GM19043 (cell line): ENCODE results near the gene YAF2.
"Not testable (repeated sequence)": the region's sequence is repeated elsewhere in the genome, so short reads cannot be mapped to it uniquely, and the experiment has no call there.

ENCODE experiments used
- ATAC-seq: cut with Tn5 transposase; IDR thresholded peaks from one replicate; pipeline ENCODE4 v1.9.1; 2021; ENCODE audit warnings: low read depth; ENCODE audit not compliant: unreplicated experiment

Gene YAF2

DNA sequence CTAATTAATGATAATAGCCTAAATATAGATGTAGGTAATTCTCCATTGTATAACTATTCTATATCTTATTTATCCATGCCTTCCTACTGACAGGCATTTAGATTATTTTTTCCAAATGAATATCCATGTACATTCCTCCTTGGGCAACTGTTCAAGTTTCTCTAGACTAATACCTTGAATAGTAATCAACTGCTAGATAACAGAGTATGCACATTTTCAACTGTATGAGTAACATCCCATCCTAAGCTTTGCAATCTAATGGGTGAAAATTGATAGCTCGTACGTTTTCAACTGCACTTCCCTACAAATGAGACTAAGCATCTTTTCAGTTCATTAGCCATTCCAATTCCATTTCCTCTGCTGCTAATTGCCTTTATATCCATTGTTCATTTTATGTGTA is 37.0 kb downstream of the YAF2 start:
- ATAC-seq = no peak

DNA sequence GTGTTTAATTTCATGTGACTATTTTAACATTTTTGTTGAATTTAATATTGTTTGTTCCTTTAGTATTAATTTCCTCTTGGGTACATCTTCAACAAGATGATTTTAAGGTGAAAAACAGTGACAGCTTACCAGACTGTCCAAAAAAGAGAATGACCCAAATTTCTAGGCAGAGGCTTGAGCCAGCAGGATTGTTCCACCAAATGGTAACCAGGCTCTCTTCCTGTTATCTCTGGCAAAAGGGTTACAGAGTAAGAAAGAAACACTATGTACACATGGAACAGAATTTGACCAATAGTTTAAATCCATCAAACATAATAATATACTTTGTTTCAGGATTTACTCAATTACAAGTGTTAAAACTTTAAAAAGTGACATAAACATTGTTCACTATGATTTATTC is 39.0 kb downstream of the YAF2 start:
- ATAC-seq = no peak

DNA sequence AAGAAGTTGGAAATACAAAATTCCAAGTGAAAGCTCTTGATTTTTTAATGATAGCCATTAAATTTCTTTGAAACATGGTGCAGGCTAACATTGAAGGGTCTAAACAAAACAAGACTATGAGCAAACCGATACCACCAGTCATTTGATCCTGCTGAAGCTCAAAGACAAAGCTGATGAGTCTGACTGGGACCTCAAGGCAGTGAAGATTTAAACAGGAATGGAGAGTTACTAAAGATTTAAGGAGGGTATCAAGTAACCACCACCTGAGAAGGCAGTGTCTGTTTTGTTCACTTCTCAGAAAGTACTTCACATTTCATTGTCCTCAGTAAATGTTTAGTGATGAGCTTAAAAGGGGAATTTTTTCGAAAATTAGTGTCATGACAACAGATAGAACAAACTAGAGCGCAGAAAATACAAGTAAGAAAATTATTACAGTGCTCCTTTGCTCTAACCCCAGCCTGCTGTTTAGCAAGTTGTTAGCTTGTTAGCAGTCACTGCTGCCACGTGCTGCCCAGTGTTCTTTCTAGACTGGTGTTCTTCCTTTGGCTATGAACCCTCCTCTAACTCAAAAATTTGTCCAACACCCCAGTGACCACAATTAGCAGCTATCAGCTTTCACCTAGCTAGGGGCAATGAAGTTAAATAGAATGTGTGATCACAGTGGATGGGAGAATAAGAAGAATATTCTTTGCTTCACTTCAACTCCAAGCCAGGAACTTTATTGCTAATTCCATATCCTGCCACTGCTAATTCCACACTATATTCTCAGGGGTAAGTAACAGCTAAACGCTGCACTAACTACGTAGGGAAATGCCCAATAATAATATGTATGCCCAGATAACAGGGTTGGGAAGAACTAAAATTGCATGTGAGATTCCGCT is 41.1 kb downstream of the YAF2 start:
- no peak for ATAC-seq

DNA sequence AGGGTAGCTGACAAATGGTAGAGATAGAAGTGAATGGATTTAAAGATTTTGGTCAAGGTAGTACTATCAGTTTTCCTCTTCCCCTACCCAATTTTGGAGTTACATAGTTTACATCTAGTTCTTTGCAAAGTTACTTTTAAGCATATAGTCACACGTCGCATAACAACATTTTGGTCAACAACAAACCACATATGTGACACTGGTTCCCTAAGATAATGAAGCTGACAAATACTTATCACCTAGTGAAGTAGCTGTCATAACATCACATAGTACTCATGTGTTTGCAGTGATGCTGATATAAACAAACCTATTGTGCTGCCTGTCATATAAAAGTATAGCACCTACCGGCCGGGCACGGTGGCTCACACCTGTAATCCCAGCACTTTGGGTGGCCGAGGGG is 45.4 kb downstream of the YAF2 start:
- ATAC-seq = no peak

DNA sequence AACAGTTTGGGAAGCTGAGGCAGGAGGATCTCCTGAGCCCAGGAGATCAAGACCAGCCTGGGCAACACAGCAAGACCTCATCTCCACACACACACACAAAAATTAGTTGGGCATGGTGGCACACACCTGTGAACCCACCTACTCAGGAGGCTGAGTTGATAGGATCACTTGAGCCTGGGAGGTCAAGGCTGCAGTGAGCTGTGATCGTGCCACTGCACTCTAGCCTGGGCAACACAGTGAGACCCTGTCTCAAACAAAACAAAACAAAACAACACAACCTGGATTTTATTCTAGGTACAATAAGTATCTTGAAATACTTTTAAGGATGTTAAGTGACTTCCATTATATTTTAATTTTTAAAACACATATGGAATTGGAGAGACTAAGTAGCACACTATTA is 45.8 kb downstream of the YAF2 start:
- ATAC-seq = no peak

DNA sequence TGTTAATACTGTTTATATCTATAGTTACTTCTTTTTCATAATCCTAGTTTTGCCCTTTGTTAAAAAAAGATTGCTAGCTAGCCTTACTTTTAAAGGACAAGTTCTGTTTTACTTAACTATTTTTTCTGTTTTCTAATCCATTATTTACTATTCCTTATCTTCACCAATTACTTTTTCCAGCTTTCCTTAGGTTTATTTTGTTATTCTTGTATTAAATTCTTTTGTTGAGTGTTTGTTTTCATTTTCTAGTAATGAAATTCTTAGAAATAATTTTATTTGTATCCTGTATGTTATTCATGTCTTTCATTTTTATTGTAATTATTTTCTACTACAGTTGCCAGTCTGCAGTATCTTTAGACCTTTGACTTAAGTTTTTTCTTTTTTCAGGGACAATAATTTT is 47.7 kb downstream of the YAF2 start:
- no peak for ATAC-seq

DNA sequence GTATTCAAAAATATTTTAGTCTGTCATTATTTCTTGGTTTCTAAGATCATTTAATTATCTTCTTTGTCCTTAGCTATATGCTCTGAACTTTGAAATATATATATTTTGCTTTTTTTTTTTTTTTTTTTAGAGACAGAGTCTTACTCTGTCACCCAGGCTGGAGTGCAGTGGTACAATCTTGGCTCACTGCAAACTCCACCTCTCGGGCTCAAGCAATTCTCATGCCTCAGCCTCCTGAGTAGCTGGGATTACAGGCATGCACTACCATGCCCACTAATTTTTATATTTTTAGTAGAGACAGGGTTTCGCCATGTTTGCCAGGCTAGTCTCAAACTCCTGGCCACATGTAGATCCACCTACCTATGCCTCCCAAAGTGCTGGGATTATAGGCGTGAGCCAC is 49.8 kb downstream of the YAF2 start:
- ATAC-seq = not testable (repeated sequence)

GRCh38 chr12:42187799-42188198 is 50.2 kb downstream of the YAF2 start:
- ATAC-seq = no peak

GRCh38 chr12:42186793-42187192 is 51.3 kb downstream of the YAF2 start:
- ATAC-seq = no peak

DNA sequence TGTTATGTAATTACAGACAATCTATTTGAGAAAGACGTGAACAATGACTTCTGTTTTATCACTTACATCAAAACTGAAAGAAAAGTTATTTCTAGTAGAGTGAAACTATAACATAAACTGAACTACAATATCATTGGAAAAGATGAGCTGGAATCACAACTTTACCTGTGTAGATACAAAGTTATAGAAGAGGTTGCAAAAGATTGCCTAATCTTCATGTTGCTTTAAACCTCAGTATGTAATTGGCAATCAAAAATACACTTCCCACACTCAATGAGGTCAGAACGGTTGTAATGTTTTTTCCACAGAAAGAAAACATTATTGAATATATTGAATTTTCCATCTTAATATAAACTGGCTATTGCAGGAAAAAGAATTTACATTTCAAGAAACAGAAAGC is 55.7 kb downstream of the YAF2 start:
- no peak for ATAC-seq

- ATAC-seq = no peak
Measured at GRCh38 chr12:42180990-42181596, 57.0 kb downstream of the YAF2 start.

- no peak for ATAC-seq
Measured at GRCh38 chr12:42178101-42178500, 59.9 kb downstream of the YAF2 start.

GRCh38 chr12:42174978-42175377 is 63.1 kb downstream of the YAF2 start:
- no peak for ATAC-seq

- no peak for ATAC-seq
Measured at GRCh38 chr12:42173961-42174521, 64.0 kb downstream of the YAF2 start.

DNA sequence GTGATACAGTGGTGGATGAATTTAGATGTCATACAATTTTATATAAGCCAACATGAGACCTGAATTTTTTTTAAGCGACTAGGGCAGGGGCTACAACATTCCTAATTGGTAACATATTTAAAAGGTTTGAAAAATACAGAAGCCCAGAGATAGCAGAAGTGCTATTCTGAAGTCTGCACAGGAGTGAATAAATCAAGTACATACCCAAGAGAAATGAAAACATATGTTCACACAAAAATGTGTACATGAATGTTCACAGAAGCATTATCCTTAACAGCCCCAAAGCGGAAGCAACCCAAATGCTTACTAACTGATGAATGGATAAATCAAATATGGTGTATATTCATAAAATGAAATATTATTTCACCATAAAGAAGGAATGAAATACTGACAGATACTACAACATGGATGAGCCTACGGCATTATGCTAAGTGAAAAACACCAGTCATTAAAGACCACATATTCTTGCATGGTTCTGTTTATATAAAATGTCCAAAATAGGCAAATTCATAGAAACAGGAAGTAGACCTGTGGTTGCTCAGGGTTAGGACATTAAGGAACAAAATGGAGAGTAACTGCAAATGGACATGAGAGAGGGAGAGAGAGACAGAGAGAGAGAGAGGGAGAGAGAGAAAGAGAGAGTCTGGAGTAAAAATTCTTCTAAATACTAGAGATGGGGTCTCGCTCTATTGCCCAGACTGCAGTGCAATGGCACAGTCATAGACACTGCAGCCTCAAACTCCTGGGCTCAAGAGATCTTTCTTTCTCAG is 65.4 kb downstream of the YAF2 start:
- ATAC-seq = no peak

DNA sequence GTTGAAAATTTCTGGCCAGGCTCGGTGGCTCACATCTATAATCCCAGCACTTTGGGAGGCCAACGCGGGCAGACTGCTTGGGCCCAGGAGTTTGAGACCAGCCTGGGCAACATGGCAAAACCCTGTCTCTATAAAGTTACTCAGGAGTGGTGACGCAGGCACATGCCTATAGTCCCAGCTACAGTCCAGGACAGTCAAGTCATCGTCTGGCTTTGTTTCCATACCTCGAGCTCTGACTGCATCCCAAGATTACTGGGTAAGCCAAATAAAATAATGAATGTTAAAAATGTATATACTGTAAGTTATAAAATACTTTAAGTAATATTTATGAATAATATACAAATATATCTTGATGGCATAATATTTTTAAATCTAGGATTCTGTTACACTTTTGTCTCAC is 70.3 kb downstream of the YAF2 start:
- no peak for ATAC-seq

DNA sequence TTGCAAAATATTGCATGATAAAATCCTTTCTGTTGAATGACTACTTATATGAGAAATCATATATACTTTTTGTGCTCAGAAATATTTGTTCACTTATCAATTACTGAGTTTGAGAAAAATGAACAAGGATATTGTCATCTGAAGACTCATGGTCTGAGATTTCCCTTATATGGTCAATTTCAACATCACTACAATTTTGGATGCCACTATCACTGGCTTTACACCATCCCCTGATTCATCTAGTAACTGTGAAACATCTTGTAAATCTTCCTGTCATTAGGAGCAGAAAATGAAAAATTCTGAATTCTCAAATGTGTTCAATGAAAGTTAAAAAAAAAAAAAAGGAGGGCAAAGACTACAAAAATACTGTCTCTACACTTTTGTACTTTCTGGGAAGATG is 71.5 kb downstream of the YAF2 start:
- no peak for ATAC-seq

DNA sequence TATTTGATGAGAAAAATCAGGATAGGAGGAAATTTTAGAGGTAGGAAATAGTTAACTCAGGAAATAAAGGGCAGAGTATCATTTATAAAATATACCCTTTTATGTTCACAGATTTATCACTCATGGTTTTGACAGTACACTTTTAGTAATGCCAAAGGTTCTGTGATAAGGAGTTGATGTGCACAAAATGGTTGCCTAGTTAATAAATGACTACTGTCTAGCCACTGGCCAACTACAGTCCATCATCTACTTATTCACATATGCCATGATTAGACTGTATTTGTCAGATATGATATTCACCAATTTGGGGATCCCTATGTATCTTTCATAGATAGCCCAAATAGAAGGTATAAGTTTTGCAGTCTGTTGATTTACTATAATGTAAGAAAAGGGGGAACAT is 74.1 kb downstream of the YAF2 start:
- no peak for ATAC-seq

DNA sequence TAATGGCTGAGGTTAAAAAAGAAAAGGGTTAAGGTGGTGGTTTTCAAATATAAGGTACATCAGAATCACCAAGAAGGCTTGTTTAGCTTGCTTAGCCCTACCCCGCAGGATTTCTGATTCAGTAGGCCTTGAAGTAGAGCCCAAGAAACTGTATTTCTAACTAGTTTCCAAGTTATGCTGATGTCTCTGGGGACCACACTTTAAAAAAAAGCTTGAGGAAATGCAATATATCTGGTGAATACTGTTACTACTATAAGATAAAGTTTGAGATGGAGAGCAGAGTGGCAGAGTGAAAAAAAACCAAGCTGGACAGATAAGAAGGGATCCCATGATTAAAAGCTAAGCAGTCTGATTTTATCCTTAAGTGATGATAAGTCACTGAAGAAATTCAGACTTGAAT is 75.1 kb downstream of the YAF2 start:
- no peak for ATAC-seq

DNA sequence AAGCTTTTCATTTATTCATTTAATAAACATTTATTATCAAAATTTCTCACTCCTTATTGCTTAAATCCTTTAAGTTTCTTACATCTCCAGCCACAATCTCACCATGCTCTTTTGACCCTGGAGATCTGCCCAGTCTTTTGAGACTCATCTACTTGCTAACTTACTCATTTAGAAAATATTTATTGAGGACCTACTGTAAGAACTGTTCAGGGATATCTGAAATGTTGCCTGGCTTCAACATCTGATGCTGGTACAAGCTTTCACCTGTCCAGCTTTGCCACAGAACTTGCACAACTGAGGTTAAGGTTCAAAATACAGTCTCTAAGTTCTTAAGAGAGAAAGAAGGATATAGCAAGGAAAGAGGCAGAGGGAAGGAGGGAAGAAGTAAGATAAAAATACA is 75.9 kb downstream of the YAF2 start:
- no peak for ATAC-seq

DNA sequence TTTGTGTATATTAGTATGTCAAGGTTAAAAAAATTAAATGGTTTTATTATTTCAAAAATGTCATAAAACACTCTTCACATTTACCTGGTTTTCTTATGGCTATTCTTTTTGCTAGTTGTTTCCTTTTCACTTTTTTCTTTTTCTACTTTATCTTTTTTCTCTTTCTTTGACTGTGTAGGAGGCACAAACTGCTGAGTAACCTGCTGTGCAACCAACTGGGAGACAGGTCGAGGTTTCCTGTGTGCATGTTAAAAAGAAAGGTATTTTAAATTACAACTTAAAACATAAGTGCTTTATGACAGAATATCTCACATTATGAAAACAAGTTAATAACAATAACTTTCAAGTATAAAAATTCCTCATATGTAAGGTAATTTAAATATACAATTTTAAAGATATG is 76.5 kb downstream of the YAF2 start:
- ATAC-seq = no peak
